ENCODE measurements around the gene INO80C.

DNA sequence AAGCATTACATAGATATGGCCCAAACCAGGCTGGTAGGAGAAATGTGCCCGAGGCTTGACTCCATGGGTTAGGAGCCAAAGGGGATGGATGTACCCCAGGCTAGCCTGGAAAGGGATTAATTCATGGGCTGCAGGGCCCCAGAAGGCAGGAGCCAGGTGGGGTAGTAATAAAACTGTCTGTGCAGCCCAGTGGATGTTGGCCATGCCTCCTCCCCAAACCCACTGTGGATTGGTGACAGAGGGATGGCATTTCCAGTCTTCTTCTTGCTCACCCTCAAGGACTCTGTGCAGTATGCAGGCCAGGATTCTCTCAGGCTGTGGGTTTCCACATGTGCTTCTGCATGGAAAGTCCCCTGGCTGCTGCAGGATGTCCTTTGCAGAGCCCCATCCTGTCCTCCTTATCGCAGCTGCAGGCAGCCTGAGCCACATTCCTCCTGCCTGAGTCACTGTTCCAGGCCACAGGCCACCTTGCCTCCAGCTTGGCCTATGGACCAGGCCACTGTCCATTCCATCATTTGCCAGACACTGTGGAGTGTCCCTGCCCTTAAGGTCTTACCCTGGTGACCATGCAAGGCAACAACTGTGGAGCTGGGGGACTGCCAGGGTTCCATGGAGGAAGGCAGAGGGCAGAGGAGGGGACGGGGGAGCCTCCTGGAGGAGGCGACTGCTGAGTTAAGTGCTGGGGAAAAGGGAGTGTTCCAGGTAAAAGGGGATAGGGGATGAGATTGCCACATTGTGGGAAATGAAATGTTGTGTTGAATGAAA, 38.9 kb downstream of the INO80C start:
- no peak for TF ChIP-seq ELF4 (IDR thresholded peaks at IDR 0.05)
- no peak for TF ChIP-seq ZNF384 (IDR thresholded peaks at IDR 0.05)
- no peak for TF ChIP-seq CTBP1 (IDR thresholded peaks at IDR 0.05; ENCODE audit: borderline replicate concordance)
- no peak for TF ChIP-seq FOXA1 (IDR thresholded peaks at IDR 0.05)
- no peak for TF ChIP-seq FOXK2 (IDR thresholded peaks at IDR 0.05)
- TF ChIP-seq, protein P1, sequence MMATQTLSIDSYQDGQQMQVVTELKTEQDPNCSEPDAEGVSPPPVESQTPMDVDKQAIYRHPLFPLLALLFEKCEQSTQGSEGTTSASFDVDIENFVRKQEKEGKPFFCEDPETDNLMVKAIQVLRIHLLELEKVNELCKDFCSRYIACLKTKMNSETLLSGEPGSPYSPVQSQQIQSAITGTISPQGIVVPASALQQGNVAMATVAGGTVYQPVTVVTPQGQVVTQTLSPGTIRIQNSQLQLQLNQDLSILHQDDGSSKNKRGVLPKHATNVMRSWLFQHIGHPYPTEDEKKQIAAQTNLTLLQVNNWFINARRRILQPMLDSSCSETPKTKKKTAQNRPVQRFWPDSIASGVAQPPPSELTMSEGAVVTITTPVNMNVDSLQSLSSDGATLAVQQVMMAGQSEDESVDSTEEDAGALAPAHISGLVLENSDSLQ (IDR thresholded peaks at IDR 0.05), result no peak
- TF ChIP-seq ARNT (IDR thresholded peaks at IDR 0.05), result no peak
- no peak for TF ChIP-seq SP1 (IDR thresholded peaks at IDR 0.05)
- no peak for TF ChIP-seq TARDBP (IDR thresholded peaks at IDR 0.05)
